Raji (cell line): ENCODE results near the gene B4GALT4.

ENCODE experiments used
- POLR2A ChIP-seq: IDR thresholded peaks from 2 replicates; pipeline ENCODE4 v1.6.1; 2011; ENCODE audit warnings: low read depth, low read length, control low read depth; ENCODE audit not compliant: insufficient read depth

The B4GALT4 gene

GRCh38 chr3:119220970-119221667 lies 19.6 kb downstream of the B4GALT4 start:
- no peak for TF ChIP-seq POLR2A

GRCh38 chr3:119220198-119220597 lies 20.5 kb downstream of the B4GALT4 start:
- TF ChIP-seq POLR2A: no peak

DNA sequence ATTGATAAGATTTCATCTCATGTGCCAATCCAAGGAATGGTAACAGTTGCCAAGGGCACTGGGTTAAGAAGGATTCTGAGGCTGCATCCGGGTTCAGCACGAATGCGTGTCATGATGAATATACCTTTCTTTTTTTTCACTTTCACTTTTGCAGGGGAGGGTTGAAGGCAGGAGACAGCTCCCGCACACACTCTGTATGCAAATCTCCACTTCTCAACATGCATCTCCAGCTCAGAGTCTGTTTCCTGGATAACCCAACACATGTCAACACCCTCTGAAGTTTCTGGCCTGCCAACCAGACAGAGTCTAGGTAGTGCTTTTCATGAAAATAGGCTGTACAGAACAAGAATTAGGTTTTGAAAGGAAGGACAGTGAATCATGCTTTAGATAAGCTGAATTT lies 21.6 kb downstream of the B4GALT4 start:
- no peak for TF ChIP-seq POLR2A

GRCh38 chr3:119211803-119212202 lies 28.9 kb downstream of the B4GALT4 start:
- TF ChIP-seq POLR2A: no peak

DNA sequence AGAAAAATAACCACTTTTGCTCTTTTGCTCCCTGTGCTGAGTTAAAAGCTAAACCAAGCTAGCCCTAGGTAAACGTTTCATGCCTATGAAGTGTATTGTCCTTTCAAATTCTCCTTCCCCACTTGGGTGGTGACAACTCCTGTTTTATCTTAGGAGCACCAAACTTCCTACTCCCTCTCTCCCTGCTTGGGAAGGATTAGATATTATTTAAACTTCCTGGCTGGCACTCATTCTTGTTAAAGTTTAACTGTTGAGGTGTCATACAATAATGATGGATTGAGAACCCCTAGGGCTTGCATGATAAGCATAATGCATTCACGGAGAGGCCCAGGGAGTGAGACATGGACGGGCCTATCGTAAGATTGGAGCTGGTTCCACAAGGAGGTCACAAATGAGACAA lies 29.5 kb downstream of the B4GALT4 start:
- TF ChIP-seq POLR2A: no peak

DNA sequence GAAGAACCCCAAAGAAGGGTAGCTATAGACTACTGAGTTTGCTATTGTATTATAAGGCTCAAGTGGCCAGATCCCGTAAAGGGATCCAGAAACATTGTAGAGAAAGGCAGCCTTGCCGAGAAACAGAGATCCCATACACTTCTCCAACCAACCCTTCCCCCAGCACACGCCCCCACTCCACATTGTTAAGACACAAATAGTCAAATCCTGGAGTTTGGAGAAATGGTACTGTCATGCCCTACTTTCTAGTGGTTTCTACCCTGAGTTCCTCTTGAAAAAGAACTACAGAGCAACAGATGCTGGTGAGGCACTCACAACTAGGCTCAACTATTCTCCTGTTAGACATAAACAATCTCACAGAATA lies 33.2 kb downstream of the B4GALT4 start:
- no peak for TF ChIP-seq POLR2A

DNA sequence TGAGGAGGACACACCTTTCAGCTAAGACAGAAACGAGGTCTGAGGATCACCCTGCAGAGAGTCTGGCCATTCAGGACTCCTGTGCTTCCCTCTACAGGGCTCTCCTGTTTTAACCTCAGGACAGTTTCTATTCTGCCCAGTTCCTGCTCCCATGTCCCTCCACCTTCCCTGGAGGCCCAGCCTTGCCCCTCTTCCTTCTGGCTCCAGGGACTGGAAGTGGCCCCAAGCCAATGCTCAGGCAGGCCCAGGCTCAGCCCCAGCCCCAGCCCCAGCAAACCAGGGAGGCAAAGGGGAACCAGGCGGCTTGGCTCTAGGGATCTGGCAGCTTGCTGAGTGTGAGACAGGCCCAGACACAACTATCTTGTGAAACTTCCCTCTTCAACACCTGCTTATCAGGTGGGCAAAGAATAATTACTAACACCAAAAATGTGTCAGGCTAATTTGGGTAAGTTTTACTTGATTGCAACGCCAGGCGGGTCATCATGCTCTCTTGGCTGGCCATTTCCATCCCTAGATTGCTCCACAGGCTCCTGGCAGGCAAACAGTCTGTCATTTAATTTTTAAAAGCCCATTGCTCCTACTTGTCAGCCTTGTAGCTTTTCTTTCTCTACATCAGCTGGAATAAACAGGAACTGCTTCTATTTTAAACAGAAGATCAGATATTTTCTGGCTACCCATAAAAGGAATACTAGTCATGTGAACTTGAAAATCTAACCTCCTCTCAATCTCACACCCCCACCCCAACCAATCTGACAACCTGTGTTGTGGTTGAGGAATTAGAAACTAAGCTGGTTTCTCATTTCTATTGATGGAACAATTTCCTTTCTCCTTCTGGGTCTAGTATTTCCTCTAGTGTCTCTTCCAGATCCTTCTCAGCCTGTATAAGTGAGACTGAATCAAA lies 33.8 kb downstream of the B4GALT4 start:
- TF ChIP-seq POLR2A: no peak

- no peak for TF ChIP-seq POLR2A
Observed at GRCh38 chr3:119205685-119206084, 35.0 kb downstream of the B4GALT4 start.

GRCh38 chr3:119205209-119205608 lies 35.5 kb downstream of the B4GALT4 start:
- no peak for TF ChIP-seq POLR2A

- TF ChIP-seq POLR2A: no peak
Observed at GRCh38 chr3:119195911-119196310, 44.8 kb downstream of the B4GALT4 start.

- no peak for TF ChIP-seq POLR2A
Observed at GRCh38 chr3:119195151-119195476, 45.6 kb downstream of the B4GALT4 start.

- TF ChIP-seq POLR2A: no peak
Observed at GRCh38 chr3:119194237-119195150, 46.2 kb downstream of the B4GALT4 start.

DNA sequence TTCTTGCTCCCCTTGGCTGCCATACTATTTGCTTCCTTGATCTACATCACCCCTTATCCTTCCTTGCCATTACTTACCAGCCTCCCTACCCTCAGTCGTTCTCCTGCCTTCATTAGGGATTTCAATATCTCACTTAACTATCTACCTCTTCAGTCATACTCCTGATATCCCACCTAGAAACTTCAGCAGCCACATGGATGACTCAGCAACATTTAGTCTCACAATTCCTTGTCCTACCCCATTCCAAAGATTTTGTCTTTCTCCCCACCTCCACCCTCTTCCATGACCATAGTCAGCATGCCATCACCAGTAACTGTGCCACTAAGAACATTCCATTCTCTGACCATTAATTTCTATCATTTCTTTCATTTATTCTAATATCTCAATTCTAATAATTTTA lies 48.9 kb downstream of the B4GALT4 start:
- no peak for TF ChIP-seq POLR2A

DNA sequence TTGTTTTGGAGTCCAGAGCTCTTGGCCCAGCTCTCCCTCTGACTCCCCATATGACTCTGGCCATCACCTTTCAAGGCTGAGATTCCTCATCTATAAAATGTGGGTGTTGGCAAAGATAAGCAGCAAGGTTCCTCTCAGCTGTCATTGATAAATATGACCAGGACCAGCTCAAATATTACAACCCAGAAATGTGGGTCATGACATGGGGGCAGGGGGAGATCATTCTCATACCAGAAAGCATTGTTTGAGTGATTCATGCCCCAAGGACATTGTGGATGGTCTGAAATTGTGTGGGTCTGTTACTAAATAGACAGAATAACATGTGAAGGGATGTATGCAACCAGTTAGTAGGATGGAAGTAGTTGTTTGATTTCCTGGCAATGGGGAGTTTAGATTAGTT lies 53.4 kb downstream of the B4GALT4 start:
- no peak for TF ChIP-seq POLR2A

DNA sequence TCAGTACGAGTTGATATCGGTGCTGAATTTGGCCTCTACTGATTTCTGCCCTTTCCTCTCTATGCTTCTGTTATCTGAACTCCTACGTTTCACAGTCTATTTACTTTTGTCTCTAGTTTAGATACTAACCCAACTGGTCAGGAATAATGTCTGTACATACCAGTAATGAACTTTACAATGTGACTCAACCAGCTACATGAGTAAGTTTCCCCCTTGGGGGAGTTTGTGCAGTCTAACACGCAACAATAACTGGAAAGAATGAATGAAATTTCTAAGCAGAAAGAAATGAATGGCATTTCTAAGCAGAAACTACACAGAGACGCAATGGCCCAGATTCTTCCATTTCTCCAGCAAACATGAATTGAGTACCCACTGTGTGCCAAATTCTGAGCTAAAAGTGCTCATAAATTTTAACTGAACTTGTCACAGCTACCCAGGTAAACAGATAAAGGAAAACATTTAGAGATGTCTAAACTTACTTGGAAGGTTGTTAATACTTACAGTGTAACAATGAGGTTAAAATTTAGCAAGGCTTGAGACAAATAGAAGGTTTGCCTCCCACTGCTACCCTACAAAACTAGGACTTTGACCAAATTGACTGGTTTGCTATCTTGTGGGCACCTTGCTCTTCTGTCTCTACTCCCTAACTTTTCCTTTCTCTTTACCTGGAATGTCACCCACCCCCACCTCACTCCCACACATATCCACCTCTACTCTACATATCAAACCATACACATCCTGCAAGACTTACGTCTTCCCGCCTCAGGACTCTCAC lies 55.7 kb downstream of the B4GALT4 start:
- TF ChIP-seq POLR2A: no peak

DNA sequence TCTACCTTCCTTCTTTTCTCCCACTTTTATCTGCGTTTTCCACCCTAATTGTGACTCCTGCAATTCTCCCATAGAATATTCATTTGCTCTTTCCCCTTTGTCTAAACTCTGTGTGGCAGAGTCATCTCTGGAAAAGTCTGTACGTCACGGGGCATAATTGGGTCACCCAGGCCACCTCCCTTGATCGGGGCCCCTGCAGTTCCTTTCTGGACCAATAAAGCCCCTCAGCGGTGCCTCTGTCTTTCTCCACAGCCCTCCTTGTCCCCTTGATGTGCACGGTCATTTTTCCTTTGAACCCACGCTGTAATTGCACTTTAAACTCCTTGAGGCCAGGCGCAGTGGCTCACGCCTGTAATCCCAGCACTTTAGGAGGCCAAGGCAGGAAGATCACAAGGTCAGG lies 56.6 kb downstream of the B4GALT4 start:
- TF ChIP-seq POLR2A: no peak
